Measurements from ENCODE around the gene TET1.

DNA sequence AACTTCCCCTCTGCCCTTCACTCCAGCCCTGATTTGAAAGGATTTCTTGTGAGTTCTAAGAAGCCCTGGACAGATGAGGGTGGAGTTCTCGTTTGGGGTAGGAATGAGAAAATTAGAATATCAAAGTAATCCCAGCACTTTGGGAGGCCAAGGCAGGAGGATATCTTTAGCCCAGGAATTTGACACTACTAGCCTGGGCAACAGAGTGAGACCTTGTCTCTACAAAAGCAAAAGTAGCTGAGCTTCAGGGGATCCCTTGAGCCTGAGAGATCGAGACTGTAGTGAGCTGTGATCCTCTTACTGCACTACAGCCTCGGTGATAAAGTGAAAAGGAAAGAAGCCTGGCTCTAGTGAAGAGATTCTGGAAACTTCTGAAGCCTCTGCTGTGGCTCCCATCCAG lies 76.2 kb downstream of the TET1 start:
- TF ChIP-seq, protein P1, sequence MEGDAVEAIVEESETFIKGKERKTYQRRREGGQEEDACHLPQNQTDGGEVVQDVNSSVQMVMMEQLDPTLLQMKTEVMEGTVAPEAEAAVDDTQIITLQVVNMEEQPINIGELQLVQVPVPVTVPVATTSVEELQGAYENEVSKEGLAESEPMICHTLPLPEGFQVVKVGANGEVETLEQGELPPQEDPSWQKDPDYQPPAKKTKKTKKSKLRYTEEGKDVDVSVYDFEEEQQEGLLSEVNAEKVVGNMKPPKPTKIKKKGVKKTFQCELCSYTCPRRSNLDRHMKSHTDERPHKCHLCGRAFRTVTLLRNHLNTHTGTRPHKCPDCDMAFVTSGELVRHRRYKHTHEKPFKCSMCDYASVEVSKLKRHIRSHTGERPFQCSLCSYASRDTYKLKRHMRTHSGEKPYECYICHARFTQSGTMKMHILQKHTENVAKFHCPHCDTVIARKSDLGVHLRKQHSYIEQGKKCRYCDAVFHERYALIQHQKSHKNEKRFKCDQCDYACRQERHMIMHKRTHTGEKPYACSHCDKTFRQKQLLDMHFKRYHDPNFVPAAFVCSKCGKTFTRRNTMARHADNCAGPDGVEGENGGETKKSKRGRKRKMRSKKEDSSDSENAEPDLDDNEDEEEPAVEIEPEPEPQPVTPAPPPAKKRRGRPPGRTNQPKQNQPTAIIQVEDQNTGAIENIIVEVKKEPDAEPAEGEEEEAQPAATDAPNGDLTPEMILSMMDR (IDR thresholded peaks at IDR 0.05): no peak
- no peak for TF ChIP-seq POLR2A (IDR thresholded peaks at IDR 0.05)
- no peak for TF ChIP-seq POLR2AphosphoS5 (IDR thresholded peaks at IDR 0.05; ENCODE audit: insufficient read depth in 1 of 2, low read depth in 1 of 2)
